T-helper 1 cell (primary cell): ENCODE measurements around the gene PRSS27.
"Not testable (repeated sequence)": the region's sequence is repeated elsewhere in the genome, so short reads cannot be mapped to it uniquely, and the experiment has no call there.

Experiments used
- DNase-seq, 5 donors: peaks; one replicate each; pipeline ENCODE4 v3.0.0-alpha.2; 2012 to 2020

PRSS27 gene

GRCh38 chr16:2670017-2670416, 50.0 kb downstream of the PRSS27 start:
- peak in 4 of 5 donors; percentile 38 to 51 (median 42) for DNase-seq

GRCh38 chr16:2669587-2669986, 50.4 kb downstream of the PRSS27 start:
- DNase-seq, result not testable (repeated sequence)

DNA sequence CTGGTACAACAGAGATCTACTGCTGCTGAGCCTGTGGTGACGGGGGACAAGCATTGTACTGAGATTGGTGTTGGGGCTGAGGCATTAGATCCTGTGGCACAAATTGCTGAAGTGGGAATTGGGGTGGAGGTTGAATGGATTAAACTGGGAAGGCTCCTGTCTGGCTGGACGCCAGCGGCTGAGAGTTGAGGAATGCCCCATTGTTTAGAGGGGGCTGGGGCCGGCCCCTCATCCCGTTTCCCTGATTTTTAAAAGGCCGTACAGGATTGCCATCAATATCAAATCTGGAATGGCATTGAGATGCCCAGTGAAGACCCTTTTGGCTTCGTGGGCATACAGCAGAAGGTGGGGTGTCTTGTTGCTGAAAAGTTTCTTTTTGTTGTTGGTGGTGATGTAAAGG, 53.4 kb downstream of the PRSS27 start:
- not testable (repeated sequence) for DNase-seq

- DNase-seq, result no peak
Measured at GRCh38 chr16:2664574-2664982, 55.4 kb downstream of the PRSS27 start.

DNA sequence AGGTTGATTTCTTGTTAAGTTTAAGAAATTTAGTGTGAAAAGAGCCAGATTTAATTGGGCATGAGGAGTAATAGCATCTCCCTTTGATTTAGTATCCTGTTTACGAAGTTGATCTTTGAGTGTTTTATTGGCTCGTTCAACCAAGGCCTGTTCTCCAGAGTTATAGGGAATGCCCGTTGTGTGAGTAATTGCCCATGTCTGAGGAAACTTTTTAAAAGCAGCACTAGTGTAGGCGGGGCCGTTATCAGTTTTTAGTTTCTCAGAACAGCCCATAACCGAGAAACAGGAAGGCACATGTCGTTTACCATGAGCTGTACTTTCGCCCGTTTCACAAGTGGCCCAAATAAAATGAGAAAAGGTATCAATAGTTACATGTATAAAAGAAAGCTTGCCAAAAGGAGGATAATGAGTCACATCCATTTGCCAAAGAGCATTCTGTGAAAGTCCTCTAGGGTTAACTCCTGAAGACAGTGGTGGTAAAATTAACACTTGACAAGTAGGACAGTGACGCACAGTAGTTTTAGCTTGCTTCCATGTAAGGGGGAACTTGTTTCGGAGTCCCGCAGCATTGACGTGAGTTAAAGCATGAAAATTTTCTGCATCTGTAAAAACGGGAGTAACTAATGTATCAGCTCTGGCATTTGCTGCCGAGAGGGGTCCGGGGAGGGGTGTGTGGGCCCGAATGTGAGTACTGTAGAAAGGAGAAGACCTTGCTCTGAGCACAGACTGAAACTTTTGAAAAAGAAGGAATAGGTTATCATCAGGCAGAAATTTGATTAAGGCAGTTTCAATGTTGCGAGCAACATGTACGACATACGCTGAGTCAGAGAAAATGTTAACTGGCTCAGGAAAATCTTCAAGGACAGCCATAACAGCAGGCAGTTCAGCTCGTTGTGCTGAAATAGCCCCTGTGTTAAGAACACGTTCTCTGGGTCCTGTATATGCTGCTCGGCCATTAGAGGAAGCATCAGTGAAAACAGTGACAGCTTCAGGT, 56.2 kb downstream of the PRSS27 start:
- peak in 1 of 5 donors; percentile 87 for DNase-seq
